HepG2 (cell line): ENCODE measurements around the gene ZMPSTE24. TPM values are rescaled to one million over a fixed set of nuclear protein-coding genes. Genes with fewer than 3 reads are reported as not detected.
A peak's percentile ranks its signal among the peaks of the same experiment; 100 is the strongest.

ENCODE experiments used
- ATAC-seq: fragments of 200-7000 bp; cut with Tn5 transposase; 3 replicates; pipeline ENCODE4 v1.9.1; 2020; ENCODE audit warnings: mild to moderate bottlenecking, moderate library complexity
- BruUV-seq: library from RNA; stranded (reverse); fragments of 400-500 nt; replicated peaks from 2 replicates; lab custom pipeline; 2021; lab: Mats Ljungman, UMichigan
- CTCF ChIA-PET: fragments of 300-600 bp; formaldehyde crosslinking; extraction: SDS; loops from one replicate; lab custom pipeline; 2021; ENCODE audit warnings: low total read pairs, inconsistent platforms, low intra/inter-chr PET ratio; lab: Yijun Ruan, JAX
- POLR2A ChIA-PET: fragments of 350-600 bp; sonication (Branson Sonifier 250); formaldehyde crosslinking; loops from one replicate; lab custom pipeline; 2020; ENCODE audit warnings: antibody characterized with exemption, inconsistent platforms; lab: Yijun Ruan, JAX
- DNase-seq: peaks from one replicate; pipeline ENCODE4 v3.0.0-alpha.2; 2015; ENCODE audit warnings: low spot score
- FAIRE-seq: peaks from 3 replicates; lab custom pipeline; 2011; peaks lifted over from hg19 to GRCh38; lab: Jason Lieb, UNC
- H2AFZ ChIP-seq: one replicate; pipeline ENCODE4 v1.6.1; 2011; ENCODE audit warnings: low read length, inconsistent platforms
- H3K27ac ChIP-seq: fragments of 300-600 bp; 3 replicates; pipeline ENCODE4 v1.8.0; 2011; ENCODE audit warnings: mixed run types, mild to moderate bottlenecking, mixed read lengths, low read length, inconsistent platforms; ENCODE audit not compliant: insufficient read depth; ENCODE audit errors: extremely low read length
- H3K27me3 ChIP-seq, 2 experiments: fragments of 200-600 bp in 1 of 2; 2 replicates in 1 of 2; 3 replicates in 1 of 2; pipeline versions ENCODE4 v1.6.0 to v1.8.0; 2011; ENCODE audit warnings: low read length in 2 of 2, mild to moderate bottlenecking in 2 of 2, moderate library complexity in 2 of 2, inconsistent platforms in 1 of 2; ENCODE audit not compliant: insufficient read depth in 2 of 2, control insufficient read depth in 1 of 2
- H3K36me3 ChIP-seq, 2 experiments: fragments of 200-600 bp in 1 of 2; replicated peaks in 1 of 2; 2 replicates in 1 of 2; 3 replicates in 1 of 2; pipeline versions ENCODE4 v1.5.1 to v1.8.0; 2011; ENCODE audit warnings: low read length in 2 of 2, inconsistent platforms in 1 of 2; ENCODE audit not compliant: insufficient read depth in 2 of 2, control insufficient read depth in 1 of 2
- H3K4me1 ChIP-seq: 2 replicates; pipeline ENCODE4 v1.5.1; 2012; ENCODE audit warnings: low read length, inconsistent platforms; ENCODE audit not compliant: insufficient read depth
- H3K4me2 ChIP-seq: 2 replicates; pipeline ENCODE4 v1.6.0; 2011; ENCODE audit warnings: low read depth, low read length, inconsistent platforms
- H3K4me3 ChIP-seq, 3 experiments: fragments of 200-600 bp in 1 of 3; sonication (generic), shearing (Covaris generic) in 1 of 3; replicated peaks in 1 of 3; 2 replicates each; pipeline ENCODE4 v1.5.1; 2011 to 2016; ENCODE audit warnings: low read length in 3 of 3, inconsistent platforms in 2 of 3, low read depth in 2 of 3, mild to moderate bottlenecking in 2 of 3, control low read depth in 1 of 3, mixed read lengths in 1 of 3; ENCODE audit not compliant: insufficient read depth in 1 of 3
- H3K79me2 ChIP-seq: one replicate; pipeline ENCODE4 v1.6.1; 2011; ENCODE audit warnings: low read length, inconsistent platforms; ENCODE audit not compliant: insufficient read depth
- H3K9ac ChIP-seq: 2 replicates; pipeline ENCODE4 v1.6.0; 2011; ENCODE audit warnings: mild to moderate bottlenecking, low read depth, low read length, inconsistent platforms; ENCODE audit not compliant: insufficient read depth
- H3K9me3 ChIP-seq: 2 replicates; pipeline ENCODE4 v1.5.1; 2012; ENCODE audit warnings: mild to moderate bottlenecking, low read length
- H4K20me1 ChIP-seq: 2 replicates; pipeline ENCODE4 v1.6.0; 2011; ENCODE audit warnings: inconsistent platforms, mild to moderate bottlenecking, low read length, moderate library complexity; ENCODE audit not compliant: insufficient read depth
- CBX2 ChIP-seq, 2 experiments: fragments of 200-600 bp in 1 of 2; sonication (generic); formaldehyde crosslinking in 1 of 2; IDR thresholded peaks; 2 replicates each; pipeline versions ENCODE4 v1.7.0 to v1.8.1; 2018 to 2022; ENCODE audit warnings: low read depth in 2 of 2, low read length in 1 of 2, mild to moderate bottlenecking in 1 of 2, missing genetic modification reagents in 1 of 2
- ZNF335 ChIP-seq: sonication (generic); formaldehyde crosslinking; IDR thresholded peaks from 2 replicates; pipeline ENCODE4 v1.4.0; 2020; ENCODE audit warnings: missing genetic modification reagents
- WGBS: methylation state at CpG from one replicate; pipeline ENCODE4 v1.1.6; 2017; ENCODE audit warnings: low lambda C conversion rate; 5-methylcytosine and 5-hydroxymethylcytosine counted together
- in situ Hi-C: cut with HindIII; loops from 2 replicates; pipeline ENCODE4 v1.10.0; 2017; ENCODE audit warnings: low pct_unique_long_range_greater_than_20kb; ENCODE audit not compliant: extremely low pct_ligation_motif_present
- intact Hi-C: fragments of 100-400 bp; cut with micrococcal nuclease; formaldehyde crosslinking; loops from one replicate; pipeline ENCODE4 v1.10.0; 2022; ENCODE audit not compliant: unreplicated experiment
- polyA plus RNA-seq, 8 experiments: library from polyadenylated mRNA; depleted of rRNA in 3 of 8; stranded (reverse) in 7 of 8; unstranded in 1 of 8; fragments of >200 nt; fragmentation: Illumina TruSeq in 4 of 8; extraction: Trizol in 4 of 8; gene quantifications; 2 replicates each; pipeline versions ENCODE4 v1.2.1 to v1.2.3, GENCODE V29; 2011 to 2016; ENCODE audit warnings: low read depth in 4 of 8, missing spikeins in 1 of 8, mixed read lengths in 1 of 8; ENCODE audit not compliant: insufficient read depth in 1 of 8
- total RNA-seq, 5 experiments: library from RNA; depleted of rRNA; stranded (reverse); fragments of >200 nt; fragmentation: Illumina TruSeq; extraction: Trizol; gene quantifications; 2 replicates each; pipeline ENCODE4 v1.2.3, GENCODE V29; 2016; ENCODE audit warnings: low read depth in 1 of 5
- TF ChIP-seq, protein P1 (sequence below): sonication (generic); formaldehyde crosslinking; IDR thresholded peaks from 2 replicates; pipeline ENCODE4 v1.5.0; 2020; ENCODE audit warnings: mild to moderate bottlenecking, missing genetic modification reagents

ZMPSTE24 gene
- total and polyA plus RNA-seq, 2 of the 13 experiments (the other 11 are each of a cell fraction or from before 2014, with no cell fraction given) = 13.6 to 60.2 TPM

DNA sequence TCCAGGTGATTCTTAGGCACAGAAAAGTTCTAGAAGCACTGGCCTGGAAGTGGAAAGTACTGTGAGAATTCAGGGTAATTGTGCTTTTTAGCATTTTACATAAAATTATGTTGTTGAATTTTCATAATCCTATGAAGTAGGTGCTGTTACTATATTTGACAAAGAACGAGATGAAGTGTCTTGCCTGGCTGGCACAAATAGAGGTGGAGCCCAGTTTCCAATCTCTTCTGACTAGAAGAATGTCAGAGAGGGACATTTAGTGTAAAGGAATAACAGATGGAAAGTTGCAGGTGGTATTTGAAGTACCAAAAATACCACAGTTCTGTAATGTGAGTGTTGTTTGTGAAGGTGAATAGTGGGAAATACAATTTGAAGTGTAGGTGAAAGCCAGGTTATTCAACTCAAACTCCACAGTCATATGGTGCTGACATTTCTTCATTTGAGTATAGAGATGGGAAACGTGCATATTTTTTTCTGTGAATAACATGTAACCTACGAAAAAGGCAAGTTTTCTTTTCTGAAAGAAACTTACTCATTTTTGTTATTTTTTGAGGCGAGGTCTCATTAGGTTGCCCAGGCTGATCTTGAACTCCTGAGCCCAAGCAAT is 13.8 kb upstream of the ZMPSTE24 start:
- FAIRE-seq (no peak), DNase-seq (no peak), ATAC-seq (no peak)
- Histone ChIP-seq H3K4me2 (no peak overlapping the region), H3K36me3 (peaks cover 3 to 11% of the 10 kb centered on the region in 2 experiments; a peak in 3 of 5 replicates), H3K27ac (no peak overlapping the region), H3K4me3 (no peak overlapping the region), H3K9ac (no peak overlapping the region), H4K20me1 (no peaks in the 10 kb centered on the region), H2AFZ (no peak overlapping the region), H3K27me3 (no peaks in the 10 kb centered on the region), H3K4me1 (peaks cover 44% of the 10 kb centered on the region), H3K79me2 (no peaks in the 10 kb centered on the region), H3K9me3 (no peaks in the 10 kb centered on the region)
- CTCF ChIA-PET = no interaction called here
- no TSS peak for BruUV-seq
- 58% methylated on average over 4 of the region's 4 CpGs for WGBS
- POLR2A ChIA-PET = no interaction called here
- no peak for TF ChIP-seq ZNF335
- in situ Hi-C loops (no loop called here), intact Hi-C loops (no loop called here)

DNA sequence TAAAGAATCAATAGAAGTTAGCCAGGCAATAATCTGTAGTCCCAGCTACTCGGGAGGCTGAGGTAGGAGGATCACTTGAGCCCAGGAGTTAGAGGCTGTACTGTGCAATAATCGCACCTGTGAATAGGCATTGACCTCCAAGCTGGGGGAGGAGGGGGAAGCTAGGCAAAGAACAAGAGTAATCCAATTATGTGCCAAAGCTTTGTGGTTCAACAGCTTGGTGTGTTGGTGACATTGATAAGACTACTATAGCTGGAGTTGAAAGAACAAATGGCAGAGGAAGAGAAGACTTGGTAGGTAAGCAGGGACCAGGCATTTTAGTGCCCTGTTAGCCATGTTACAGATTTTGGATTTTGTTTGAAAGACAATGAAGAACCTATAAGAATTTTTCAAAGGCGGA is 12.3 kb upstream of the ZMPSTE24 start:
- Histone ChIP-seq H3K4me1 (peaks cover 49% of the 10 kb centered on the region), H4K20me1 (no peaks in the 10 kb centered on the region), H3K36me3 (no peaks in the 10 kb centered on the region), H3K79me2 (no peaks in the 10 kb centered on the region), H3K9ac (no peak overlapping the region), H3K4me3 (no peak overlapping the region), H3K4me2 (no peak overlapping the region), H3K9me3 (no peaks in the 10 kb centered on the region), H2AFZ (no peak overlapping the region), H3K27ac (no peak overlapping the region), H3K27me3 (no peaks in the 10 kb centered on the region)
- POLR2A ChIA-PET = no interaction called here
- no TSS peak for BruUV-seq
- TF ChIP-seq CBX2 (IDR thresholded peaks at IDR 0.05; ENCODE audit: low read depth, low read length) (no peak), CBX2 (CRISPR knock-in tag; IDR thresholded peaks at IDR 0.05; ENCODE audit: low read depth) (no peak)
- TF ChIP-seq, protein P1, sequence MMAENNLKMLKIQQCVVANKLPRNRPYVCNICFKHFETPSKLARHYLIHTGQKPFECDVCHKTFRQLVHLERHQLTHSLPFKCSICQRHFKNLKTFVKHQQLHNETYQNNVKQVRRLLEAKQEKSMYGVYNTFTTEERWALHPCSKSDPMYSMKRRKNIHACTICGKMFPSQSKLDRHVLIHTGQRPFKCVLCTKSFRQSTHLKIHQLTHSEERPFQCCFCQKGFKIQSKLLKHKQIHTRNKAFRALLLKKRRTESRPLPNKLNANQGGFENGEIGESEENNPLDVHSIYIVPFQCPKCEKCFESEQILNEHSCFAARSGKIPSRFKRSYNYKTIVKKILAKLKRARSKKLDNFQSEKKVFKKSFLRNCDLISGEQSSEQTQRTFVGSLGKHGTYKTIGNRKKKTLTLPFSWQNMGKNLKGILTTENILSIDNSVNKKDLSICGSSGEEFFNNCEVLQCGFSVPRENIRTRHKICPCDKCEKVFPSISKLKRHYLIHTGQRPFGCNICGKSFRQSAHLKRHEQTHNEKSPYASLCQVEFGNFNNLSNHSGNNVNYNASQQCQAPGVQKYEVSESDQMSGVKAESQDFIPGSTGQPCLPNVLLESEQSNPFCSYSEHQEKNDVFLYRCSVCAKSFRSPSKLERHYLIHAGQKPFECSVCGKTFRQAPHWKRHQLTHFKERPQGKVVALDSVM (CRISPR knock-in tag) = peak; percentile 83
- CTCF ChIA-PET = no interaction called here
- FAIRE-seq = no peak
- intact Hi-C loops = no loop called here
- in situ Hi-C loops = no loop called here
- 54% methylated on average over 3 of the region's 3 CpGs for WGBS
- ATAC-seq = no peak
- no peak for DNase-seq
